GM23338 (cell line): ENCODE data around the gene ARL13B.

ENCODE experiments used
- CREB1 ChIP-seq: fragments of 250-450 bp; sonication (Bioruptor Pico); IDR thresholded peaks from 2 replicates; pipeline ENCODE4 v1.5.0; 2020; ENCODE audit warnings: low read depth, mild to moderate bottlenecking, moderate library complexity
- EZH2 ChIP-seq: fragments of 200-600 bp; sonication (generic); IDR thresholded peaks from one replicate; pipeline ENCODE4 v1.8.0; 2017; ENCODE audit warnings: antibody characterized with exemption, mild to moderate bottlenecking, low read depth; ENCODE audit not compliant: unreplicated experiment
- EZH2phosphoT487 ChIP-seq: fragments of 200-600 bp; sonication (generic); IDR thresholded peaks from one replicate; pipeline ENCODE4 v1.8.1; 2018; ENCODE audit warnings: antibody characterized with exemption; ENCODE audit not compliant: unreplicated experiment
- JUNB ChIP-seq: IDR thresholded peaks from one replicate; pipeline ENCODE4 v1.6.1; 2016; ENCODE audit warnings: antibody characterized with exemption; ENCODE audit not compliant: unreplicated experiment
- NANOG ChIP-seq: IDR thresholded peaks from 2 replicates; pipeline ENCODE4 v1.6.1; 2016; ENCODE audit warnings: antibody characterized with exemption, borderline replicate concordance
- POLR2AphosphoS5 ChIP-seq: IDR thresholded peaks from 2 replicates; pipeline ENCODE4 v1.6.1; 2016; ENCODE audit warnings: antibody characterized with exemption, low read depth
- REST ChIP-seq: IDR thresholded peaks from one replicate; pipeline ENCODE4 v1.6.1; 2018; ENCODE audit warnings: antibody characterized with exemption; ENCODE audit not compliant: unreplicated experiment
- STAT1 ChIP-seq: IDR thresholded peaks from one replicate; pipeline ENCODE4 v1.6.1; 2016; ENCODE audit warnings: antibody characterized with exemption; ENCODE audit not compliant: unreplicated experiment
- ZNF114 ChIP-seq: fragments of 250-450 bp; sonication (Bioruptor Pico); IDR thresholded peaks from 2 replicates; pipeline ENCODE4 v1.5.0; 2020; ENCODE audit warnings: mild to moderate bottlenecking, moderate library complexity
- ZNF331 ChIP-seq: fragments of 250-450 bp; sonication (Bioruptor Pico); IDR thresholded peaks from 2 replicates; pipeline ENCODE4 v1.5.0; 2020; ENCODE audit warnings: low read depth, mild to moderate bottlenecking, moderate library complexity
- TF ChIP-seq, protein P1 (sequence below), 2 experiments: fragments of 200-600 bp in 1 of 2; sonication (generic) in 1 of 2; conservative IDR thresholded peaks; 2 replicates each; pipeline versions ENCODE4 v1.5.1 to v1.6.1; 2016 to 2017; ENCODE audit warnings: antibody characterized with exemption in 2 of 2, low read depth in 2 of 2, mild to moderate bottlenecking in 2 of 2, moderate library complexity in 1 of 2
- TF ChIP-seq, protein P2 (sequence below): IDR thresholded peaks from 2 replicates; pipeline ENCODE4 v1.6.1; 2016; ENCODE audit warnings: antibody characterized with exemption
- TF ChIP-seq, protein P3 (sequence below): fragments of 250-450 bp; sonication (Bioruptor Pico); IDR thresholded peaks from 2 replicates; pipeline ENCODE4 v1.5.0; 2020; ENCODE audit warnings: mild to moderate bottlenecking, moderate library complexity

DNA sequence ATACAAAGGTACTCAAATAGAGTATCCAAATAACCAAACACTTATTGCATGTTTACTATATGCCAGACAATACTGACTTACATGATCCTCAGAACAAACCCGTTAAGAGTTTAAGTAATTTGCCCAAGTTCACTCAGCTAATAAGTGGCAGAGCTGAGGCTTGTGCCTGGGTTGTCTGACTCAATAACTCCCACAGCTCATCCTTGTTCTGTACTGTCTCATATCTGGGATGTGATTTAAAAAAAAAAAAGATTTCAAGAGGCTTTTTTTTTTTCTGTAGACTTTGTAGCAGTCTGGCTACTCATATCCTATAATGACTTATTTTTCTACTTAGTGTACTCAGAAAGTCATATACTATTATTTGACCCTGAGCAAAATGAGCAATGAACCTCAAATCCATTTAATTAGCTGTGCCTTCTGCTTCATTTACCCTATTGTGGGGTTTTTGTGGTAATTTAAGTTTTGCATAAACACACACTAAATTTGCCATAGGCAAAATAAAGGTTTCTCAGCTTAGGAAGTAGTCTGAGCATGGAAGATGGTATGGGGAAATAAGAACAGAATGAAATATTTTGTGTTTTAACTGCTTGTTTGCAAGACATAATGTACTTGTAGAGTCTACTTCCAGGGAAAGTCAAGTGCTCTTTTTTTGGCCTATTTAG lies 86.0 kb downstream of the ARL13B start:
- TF ChIP-seq, protein P1, sequence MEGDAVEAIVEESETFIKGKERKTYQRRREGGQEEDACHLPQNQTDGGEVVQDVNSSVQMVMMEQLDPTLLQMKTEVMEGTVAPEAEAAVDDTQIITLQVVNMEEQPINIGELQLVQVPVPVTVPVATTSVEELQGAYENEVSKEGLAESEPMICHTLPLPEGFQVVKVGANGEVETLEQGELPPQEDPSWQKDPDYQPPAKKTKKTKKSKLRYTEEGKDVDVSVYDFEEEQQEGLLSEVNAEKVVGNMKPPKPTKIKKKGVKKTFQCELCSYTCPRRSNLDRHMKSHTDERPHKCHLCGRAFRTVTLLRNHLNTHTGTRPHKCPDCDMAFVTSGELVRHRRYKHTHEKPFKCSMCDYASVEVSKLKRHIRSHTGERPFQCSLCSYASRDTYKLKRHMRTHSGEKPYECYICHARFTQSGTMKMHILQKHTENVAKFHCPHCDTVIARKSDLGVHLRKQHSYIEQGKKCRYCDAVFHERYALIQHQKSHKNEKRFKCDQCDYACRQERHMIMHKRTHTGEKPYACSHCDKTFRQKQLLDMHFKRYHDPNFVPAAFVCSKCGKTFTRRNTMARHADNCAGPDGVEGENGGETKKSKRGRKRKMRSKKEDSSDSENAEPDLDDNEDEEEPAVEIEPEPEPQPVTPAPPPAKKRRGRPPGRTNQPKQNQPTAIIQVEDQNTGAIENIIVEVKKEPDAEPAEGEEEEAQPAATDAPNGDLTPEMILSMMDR (conservative IDR thresholded peaks at IDR 0.05; ENCODE audit: low read depth in 2 of 2): no peak
- TF ChIP-seq POLR2AphosphoS5 (no peak), ZNF114 (CRISPR knock-in tag) (no peak), EZH2phosphoT487 (no peak), EZH2 (no peak), CREB1 (CRISPR knock-in tag) (no peak), REST (no peak), ZNF331 (no peak), STAT1 (no peak), JUNB (no peak), NANOG (no peak)
- TF ChIP-seq, protein P2, sequence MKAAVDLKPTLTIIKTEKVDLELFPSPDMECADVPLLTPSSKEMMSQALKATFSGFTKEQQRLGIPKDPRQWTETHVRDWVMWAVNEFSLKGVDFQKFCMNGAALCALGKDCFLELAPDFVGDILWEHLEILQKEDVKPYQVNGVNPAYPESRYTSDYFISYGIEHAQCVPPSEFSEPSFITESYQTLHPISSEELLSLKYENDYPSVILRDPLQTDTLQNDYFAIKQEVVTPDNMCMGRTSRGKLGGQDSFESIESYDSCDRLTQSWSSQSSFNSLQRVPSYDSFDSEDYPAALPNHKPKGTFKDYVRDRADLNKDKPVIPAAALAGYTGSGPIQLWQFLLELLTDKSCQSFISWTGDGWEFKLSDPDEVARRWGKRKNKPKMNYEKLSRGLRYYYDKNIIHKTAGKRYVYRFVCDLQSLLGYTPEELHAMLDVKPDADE: no peak
- TF ChIP-seq, protein P3, sequence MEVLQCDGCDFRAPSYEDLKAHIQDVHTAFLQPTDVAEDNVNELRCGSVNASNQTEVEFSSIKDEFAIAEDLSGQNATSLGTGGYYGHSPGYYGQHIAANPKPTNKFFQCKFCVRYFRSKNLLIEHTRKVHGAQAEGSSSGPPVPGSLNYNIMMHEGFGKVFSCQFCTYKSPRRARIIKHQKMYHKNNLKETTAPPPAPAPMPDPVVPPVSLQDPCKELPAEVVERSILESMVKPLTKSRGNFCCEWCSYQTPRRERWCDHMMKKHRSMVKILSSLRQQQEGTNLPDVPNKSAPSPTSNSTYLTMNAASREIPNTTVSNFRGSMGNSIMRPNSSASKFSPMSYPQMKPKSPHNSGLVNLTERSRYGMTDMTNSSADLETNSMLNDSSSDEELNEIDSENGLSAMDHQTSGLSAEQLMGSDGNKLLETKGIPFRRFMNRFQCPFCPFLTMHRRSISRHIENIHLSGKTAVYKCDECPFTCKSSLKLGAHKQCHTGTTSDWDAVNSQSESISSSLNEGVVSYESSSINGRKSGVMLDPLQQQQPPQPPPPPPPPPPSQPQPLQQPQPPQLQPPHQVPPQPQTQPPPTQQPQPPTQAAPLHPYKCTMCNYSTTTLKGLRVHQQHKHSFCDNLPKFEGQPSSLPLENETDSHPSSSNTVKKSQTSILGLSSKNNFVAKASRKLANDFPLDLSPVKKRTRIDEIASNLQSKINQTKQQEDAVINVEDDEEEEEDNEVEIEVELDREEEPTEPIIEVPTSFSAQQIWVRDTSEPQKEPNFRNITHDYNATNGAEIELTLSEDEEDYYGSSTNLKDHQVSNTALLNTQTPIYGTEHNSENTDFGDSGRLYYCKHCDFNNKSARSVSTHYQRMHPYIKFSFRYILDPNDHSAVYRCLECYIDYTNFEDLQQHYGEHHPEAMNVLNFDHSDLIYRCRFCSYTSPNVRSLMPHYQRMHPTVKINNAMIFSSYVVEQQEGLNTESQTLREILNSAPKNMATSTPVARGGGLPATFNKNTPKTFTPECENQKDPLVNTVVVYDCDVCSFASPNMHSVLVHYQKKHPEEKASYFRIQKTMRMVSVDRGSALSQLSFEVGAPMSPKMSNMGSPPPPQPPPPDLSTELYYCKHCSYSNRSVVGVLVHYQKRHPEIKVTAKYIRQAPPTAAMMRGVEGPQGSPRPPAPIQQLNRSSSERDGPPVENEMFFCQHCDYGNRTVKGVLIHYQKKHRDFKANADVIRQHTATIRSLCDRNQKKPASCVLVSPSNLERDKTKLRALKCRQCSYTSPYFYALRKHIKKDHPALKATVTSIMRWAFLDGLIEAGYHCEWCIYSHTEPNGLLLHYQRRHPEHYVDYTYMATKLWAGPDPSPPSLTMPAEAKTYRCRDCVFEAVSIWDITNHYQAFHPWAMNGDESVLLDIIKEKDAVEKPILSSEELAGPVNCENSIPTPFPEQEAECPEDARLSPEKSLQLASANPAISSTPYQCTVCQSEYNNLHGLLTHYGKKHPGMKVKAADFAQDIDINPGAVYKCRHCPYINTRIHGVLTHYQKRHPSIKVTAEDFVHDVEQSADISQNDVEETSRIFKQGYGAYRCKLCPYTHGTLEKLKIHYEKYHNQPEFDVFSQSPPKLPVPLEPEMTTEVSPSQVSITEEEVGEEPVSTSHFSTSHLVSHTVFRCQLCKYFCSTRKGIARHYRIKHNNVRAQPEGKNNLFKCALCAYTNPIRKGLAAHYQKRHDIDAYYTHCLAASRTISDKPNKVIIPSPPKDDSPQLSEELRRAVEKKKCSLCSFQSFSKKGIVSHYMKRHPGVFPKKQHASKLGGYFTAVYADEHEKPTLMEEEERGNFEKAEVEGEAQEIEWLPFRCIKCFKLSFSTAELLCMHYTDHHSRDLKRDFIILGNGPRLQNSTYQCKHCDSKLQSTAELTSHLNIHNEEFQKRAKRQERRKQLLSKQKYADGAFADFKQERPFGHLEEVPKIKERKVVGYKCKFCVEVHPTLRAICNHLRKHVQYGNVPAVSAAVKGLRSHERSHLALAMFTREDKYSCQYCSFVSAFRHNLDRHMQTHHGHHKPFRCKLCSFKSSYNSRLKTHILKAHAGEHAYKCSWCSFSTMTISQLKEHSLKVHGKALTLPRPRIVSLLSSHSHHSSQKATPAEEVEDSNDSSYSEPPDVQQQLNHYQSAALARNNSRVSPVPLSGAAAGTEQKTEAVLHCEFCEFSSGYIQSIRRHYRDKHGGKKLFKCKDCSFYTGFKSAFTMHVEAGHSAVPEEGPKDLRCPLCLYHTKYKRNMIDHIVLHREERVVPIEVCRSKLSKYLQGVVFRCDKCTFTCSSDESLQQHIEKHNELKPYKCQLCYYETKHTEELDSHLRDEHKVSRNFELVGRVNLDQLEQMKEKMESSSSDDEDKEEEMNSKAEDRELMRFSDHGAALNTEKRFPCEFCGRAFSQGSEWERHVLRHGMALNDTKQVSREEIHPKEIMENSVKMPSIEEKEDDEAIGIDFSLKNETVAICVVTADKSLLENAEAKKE (CRISPR knock-in tag): no peak
